ENCODE measurements around the gene RUNX2. TPM values are rescaled to one million over a fixed set of nuclear protein-coding genes. Genes with fewer than 3 reads are reported as not detected.

Gene RUNX2
- total and polyA plus RNA-seq, 2 of the 8 experiments (the other 6 are each of a cell fraction or from before 2014, with no cell fraction given), result 0.26 to 1.2 TPM

GRCh38 chr6:45426251-45426650 is 98.1 kb downstream of the RUNX2 start:
- DNase-seq (ENCODE audit: low read depth in 1 of 2, low spot score in 2 of 2), result no peak
- POLR2A ChIA-PET (ENCODE audit: partially characterized antibody), result no interaction called here
- CTCF ChIA-PET (ENCODE audit: partially characterized antibody), result interaction anchor here (1.0 to 1.8 kb wide), 3 partner anchors 12 to 496 kb away, joined by 3 to 7 read pairs (median 3); no protein-coding TSS in a partner anchor
- no peak for TF ChIP-seq HDAC6 (IDR thresholded peaks at IDR 0.05; ENCODE audit: low read depth, low read length)
- TF ChIP-seq NRF1 (IDR thresholded peaks at IDR 0.05; ENCODE audit: low read depth, low read length), result no peak
- TF ChIP-seq RXRA (IDR thresholded peaks at IDR 0.05; ENCODE audit: insufficient read depth, low read depth, low read length), result no peak
- no peak for TF ChIP-seq EZH2 (IDR thresholded peaks at IDR 0.05; ENCODE audit: low read depth, low read length, severe bottlenecking)
- no peak for TF ChIP-seq CHD1 (IDR thresholded peaks at IDR 0.05; ENCODE audit: low read depth, low read length)
- TF ChIP-seq POLR2A (IDR thresholded peaks at IDR 0.05; ENCODE audit: control extremely low read depth in 1 of 2, low read depth in 2 of 2, low read length in 2 of 2), result no peak
- no peak for TF ChIP-seq SP1 (IDR thresholded peaks at IDR 0.05; ENCODE audit: low read depth, low read length)
- TF ChIP-seq BACH1 (IDR thresholded peaks at IDR 0.05; ENCODE audit: low read length), result no peak
- TF ChIP-seq, protein P1, sequence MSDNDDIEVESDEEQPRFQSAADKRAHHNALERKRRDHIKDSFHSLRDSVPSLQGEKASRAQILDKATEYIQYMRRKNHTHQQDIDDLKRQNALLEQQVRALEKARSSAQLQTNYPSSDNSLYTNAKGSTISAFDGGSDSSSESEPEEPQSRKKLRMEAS (IDR thresholded peaks at IDR 0.05), result no peak
- no peak for TF ChIP-seq SP2 (IDR thresholded peaks at IDR 0.05; ENCODE audit: low read length)
- TF ChIP-seq ZNF274 (IDR thresholded peaks at IDR 0.05; ENCODE audit: borderline replicate concordance, extremely low read depth, low read length), result no peak
- Histone ChIP-seq H2AK5ac (ENCODE audit: low read depth, low read length) (no peak overlapping the region), H3K9ac (replicated peaks in 1 of 4; ENCODE audit: extremely low read depth in 1 of 4, low read depth in 3 of 4, low read length in 3 of 4) (no peak overlapping the region), H3K56ac (replicated peaks; ENCODE audit: insufficient read length, low read depth, low read length) (no peak overlapping the region), H2BK12ac (ENCODE audit: low read depth, low read length) (no peak overlapping the region), H3K27ac (ENCODE audit: low read depth, low read length) (no peak overlapping the region), H4K91ac (replicated peaks; ENCODE audit: insufficient read length, low read length) (no peak overlapping the region), H3K4me3 (ENCODE audit: extremely low read depth in 1 of 4, insufficient read depth in 2 of 4, low read depth in 3 of 4, low read length in 4 of 4) (no peak overlapping the region), H2BK5ac (ENCODE audit: low read depth, low read length) (no peak overlapping the region), H3K4me1 (replicated peaks in 1 of 4; ENCODE audit: control insufficient read depth in 3 of 4, insufficient read depth in 4 of 4, low read length in 3 of 4) (peaks cover 0 to 5% (median 2%) of the 10 kb centered on the region in 4 experiments; a peak in 3 of 7 replicates), H3K79me2 (ENCODE audit: control insufficient read depth in 1 of 2, insufficient read depth in 2 of 2, low read length in 2 of 2) (no peaks in the 10 kb centered on the region), H2BK120ac (replicated peaks; ENCODE audit: low read depth, low read length) (no peak overlapping the region), H3K23me2 (ENCODE audit: low read depth, low read length) (peaks cover 19% of the 10 kb centered on the region), H4K20me1 (replicated peaks in 1 of 2; ENCODE audit: control insufficient read depth in 1 of 2, insufficient read depth in 2 of 2, low read length in 2 of 2) (peaks cover 0 to 2% of the 10 kb centered on the region in 2 experiments), H3K4ac (replicated peaks; ENCODE audit: insufficient read length, low read depth, low read length) (no peak overlapping the region), H2BK20ac (ENCODE audit: low read length) (no peak overlapping the region), H3K14ac (ENCODE audit: insufficient read length) (no peak overlapping the region), H3K9me3 (ENCODE audit: insufficient read depth in 2 of 2, low read depth in 1 of 2, low read length in 1 of 2) (no peaks in the 10 kb centered on the region), H4K5ac (ENCODE audit: insufficient read length, low read depth, low read length) (no peak overlapping the region), H3K27me3 (replicated peaks in 1 of 4; ENCODE audit: control insufficient read depth in 3 of 4, extremely low read depth in 1 of 4, insufficient read depth in 3 of 4, low read length in 3 of 4) (peaks cover 6 to 37% (median 30%) of the 10 kb centered on the region in 4 experiments), H3K4me2 (ENCODE audit: insufficient read depth in 1 of 2, low read depth in 2 of 2, low read length in 2 of 2) (no peak overlapping the region), H2AFZ (ENCODE audit: low read length) (no peak overlapping the region), H3K23ac (ENCODE audit: insufficient read length) (no peak overlapping the region), H2BK15ac (ENCODE audit: low read length) (no peak overlapping the region), H3K79me1 (ENCODE audit: low read depth, low read length) (no peaks in the 10 kb centered on the region), H4K8ac (ENCODE audit: extremely low read depth, insufficient read depth, low read length) (no peak overlapping the region), H3K18ac (ENCODE audit: extremely low read depth, low read length) (no peak overlapping the region), H3K36me3 (ENCODE audit: control insufficient read depth in 2 of 4, insufficient read depth in 4 of 4, low read length in 3 of 4) (no peaks in the 10 kb centered on the region)
- WGBS, 2 experiments (ENCODE audit: extremely low coverage in 1 of 2, insufficient coverage in 1 of 2, insufficient read length in 1 of 2, insufficient replicate concordance in 2 of 2, low coverage in 1 of 2, low lambda C conversion rate in 2 of 2, missing lambda C conversion rate in 1 of 2), result 86% methylated on average over 4 of the region's 4 CpGs; no CpG with 5 or more reads in 1 of the 2 experiments
- FAIRE-seq, result no peak

All from H1 (cell line).